Endothelial cell (in vitro differentiated cells): ENCODE data around the gene ODAPH. TPM values are rescaled to one million over a fixed set of nuclear protein-coding genes. Genes with fewer than 3 reads are reported as not detected.
"Not testable (repeated sequence)": the region's sequence is repeated elsewhere in the genome, so short reads cannot be mapped to it uniquely, and the experiment has no call there.

ENCODE experiments used
- DNase-seq: peaks from one replicate; pipeline ENCODE4 v3.0.0; 2021; ENCODE audit warnings: low spot score
- H3K27ac Mint-ChIP-seq: one replicate; pipeline ENCODE4 v1.8.0; 2021; ENCODE audit warnings: mixed read lengths, inconsistent platforms; ENCODE audit not compliant: unreplicated experiment
- H3K27me3 Mint-ChIP-seq: one replicate; pipeline ENCODE4 v1.8.0; 2021; ENCODE audit warnings: mild to moderate bottlenecking, moderate library complexity, mixed read lengths, inconsistent platforms; ENCODE audit not compliant: unreplicated experiment
- H3K36me3 Mint-ChIP-seq: one replicate; pipeline ENCODE4 v1.8.0; 2021; ENCODE audit warnings: mild to moderate bottlenecking, low read depth, mixed read lengths, inconsistent platforms; ENCODE audit not compliant: unreplicated experiment
- H3K4me1 Mint-ChIP-seq: one replicate; pipeline ENCODE4 v1.8.0; 2021; ENCODE audit warnings: mild to moderate bottlenecking, mixed read lengths, inconsistent platforms; ENCODE audit not compliant: unreplicated experiment
- H3K4me3 Mint-ChIP-seq: one replicate; pipeline ENCODE4 v1.8.0; 2021; ENCODE audit warnings: mild to moderate bottlenecking, mixed read lengths, inconsistent platforms; ENCODE audit not compliant: unreplicated experiment
- H3K9me3 Mint-ChIP-seq: one replicate; pipeline ENCODE4 v1.8.0; 2021; ENCODE audit warnings: mixed read lengths, inconsistent platforms; ENCODE audit not compliant: unreplicated experiment
- total RNA-seq: library from RNA; stranded (reverse); fragmentation: NEBNext Ultra II Directional; extraction: Animal tissue kit (Norgen Biotek cat#: 25700); gene quantifications from one replicate; pipeline ENCODE4 v1.2.1, GENCODE V29; 2021; ENCODE audit not compliant: unreplicated experiment
- TF ChIP-seq, protein P1 (sequence below): fragments of 200-600 bp; sonication (generic); IDR thresholded peaks from one replicate; pipeline ENCODE4 v1.5.0; 2021; ENCODE audit warnings: antibody characterized with exemption; ENCODE audit not compliant: unreplicated experiment

The ODAPH gene
- total RNA-seq, 1 donor from 2014 or later = not detected

DNA sequence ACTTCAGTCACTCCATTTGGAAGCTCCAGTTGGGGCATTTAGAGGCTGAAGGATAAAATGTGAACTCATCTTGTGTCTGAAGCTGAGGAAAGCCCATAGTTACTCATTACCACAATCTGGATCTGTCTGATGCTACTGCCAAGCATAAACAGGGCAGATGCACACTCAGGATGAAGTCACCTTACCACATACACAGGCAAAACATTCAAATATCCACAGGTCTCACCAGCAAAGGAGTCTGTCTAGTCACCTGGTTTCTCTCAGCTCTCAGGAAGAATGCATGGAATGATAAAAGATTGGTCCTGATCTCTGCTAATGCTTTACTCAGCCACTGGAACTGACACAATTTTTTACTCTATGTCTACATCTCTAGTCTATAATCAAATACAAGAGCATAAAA lies 13.0 kb upstream of the ODAPH start:
- Mint-ChIP-seq H3K27ac (no peak overlapping the region), H3K4me1 (peaks cover 13% of the 10 kb centered on the region), H3K27me3 (no peaks in the 10 kb centered on the region), H3K4me3 (no peak overlapping the region), H3K9me3 (no peaks in the 10 kb centered on the region), H3K36me3 (no peaks in the 10 kb centered on the region)
- no peak for DNase-seq
- TF ChIP-seq, protein P1, sequence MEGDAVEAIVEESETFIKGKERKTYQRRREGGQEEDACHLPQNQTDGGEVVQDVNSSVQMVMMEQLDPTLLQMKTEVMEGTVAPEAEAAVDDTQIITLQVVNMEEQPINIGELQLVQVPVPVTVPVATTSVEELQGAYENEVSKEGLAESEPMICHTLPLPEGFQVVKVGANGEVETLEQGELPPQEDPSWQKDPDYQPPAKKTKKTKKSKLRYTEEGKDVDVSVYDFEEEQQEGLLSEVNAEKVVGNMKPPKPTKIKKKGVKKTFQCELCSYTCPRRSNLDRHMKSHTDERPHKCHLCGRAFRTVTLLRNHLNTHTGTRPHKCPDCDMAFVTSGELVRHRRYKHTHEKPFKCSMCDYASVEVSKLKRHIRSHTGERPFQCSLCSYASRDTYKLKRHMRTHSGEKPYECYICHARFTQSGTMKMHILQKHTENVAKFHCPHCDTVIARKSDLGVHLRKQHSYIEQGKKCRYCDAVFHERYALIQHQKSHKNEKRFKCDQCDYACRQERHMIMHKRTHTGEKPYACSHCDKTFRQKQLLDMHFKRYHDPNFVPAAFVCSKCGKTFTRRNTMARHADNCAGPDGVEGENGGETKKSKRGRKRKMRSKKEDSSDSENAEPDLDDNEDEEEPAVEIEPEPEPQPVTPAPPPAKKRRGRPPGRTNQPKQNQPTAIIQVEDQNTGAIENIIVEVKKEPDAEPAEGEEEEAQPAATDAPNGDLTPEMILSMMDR = no peak

DNA sequence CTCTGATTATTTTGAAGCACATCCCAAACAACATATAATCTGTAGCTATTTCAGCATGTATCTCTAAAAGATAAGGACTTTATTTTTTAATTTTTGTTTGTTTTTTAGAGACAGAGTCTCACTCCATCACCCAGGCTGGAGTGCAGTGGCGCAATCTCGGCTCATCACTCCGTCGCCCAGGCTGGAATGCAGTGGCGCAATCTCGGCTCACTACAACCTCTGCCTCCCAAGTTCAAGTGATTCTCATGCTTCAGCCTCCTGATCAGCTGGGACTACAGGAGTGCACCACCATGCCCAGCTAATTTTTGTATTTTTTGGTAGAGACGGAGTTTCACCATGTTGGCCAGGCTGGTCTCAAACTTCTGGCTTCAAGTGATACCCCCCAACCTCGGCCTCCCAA lies 11.6 kb upstream of the ODAPH start:
- H3K27me3 Mint-ChIP-seq, H3K36me3 Mint-ChIP-seq, H3K27ac Mint-ChIP-seq, H3K9me3 Mint-ChIP-seq, H3K4me3 Mint-ChIP-seq, DNase-seq: not testable (repeated sequence)
- peaks cover 12% of the 10 kb centered on the region for H3K4me1 Mint-ChIP-seq

DNA sequence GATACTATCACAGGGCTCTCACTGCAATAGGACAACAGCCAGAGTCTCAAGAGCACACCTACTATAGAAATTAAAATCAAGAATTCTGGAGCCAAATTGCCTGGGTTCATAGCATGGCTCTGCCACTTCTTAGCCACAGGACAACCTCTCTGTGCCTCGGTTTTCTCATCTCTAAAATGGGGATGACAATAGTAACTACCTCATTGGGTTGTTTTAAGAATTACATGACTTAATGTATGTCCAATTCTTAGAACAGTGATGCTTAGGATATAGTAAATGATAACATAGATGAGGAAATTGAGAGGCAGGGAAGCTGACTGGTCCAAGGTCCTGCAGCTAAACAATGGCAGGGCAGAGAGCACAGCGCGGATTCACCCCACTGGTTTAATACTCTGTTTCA lies 11.0 kb upstream of the ODAPH start:
- Mint-ChIP-seq H3K4me3 (no peak overlapping the region), H3K27me3 (no peaks in the 10 kb centered on the region), H3K36me3 (no peaks in the 10 kb centered on the region), H3K9me3 (no peaks in the 10 kb centered on the region), H3K4me1 (peaks cover 6% of the 10 kb centered on the region), H3K27ac (no peak overlapping the region)
- no peak for DNase-seq
- TF ChIP-seq, protein P1 = no peak

DNA sequence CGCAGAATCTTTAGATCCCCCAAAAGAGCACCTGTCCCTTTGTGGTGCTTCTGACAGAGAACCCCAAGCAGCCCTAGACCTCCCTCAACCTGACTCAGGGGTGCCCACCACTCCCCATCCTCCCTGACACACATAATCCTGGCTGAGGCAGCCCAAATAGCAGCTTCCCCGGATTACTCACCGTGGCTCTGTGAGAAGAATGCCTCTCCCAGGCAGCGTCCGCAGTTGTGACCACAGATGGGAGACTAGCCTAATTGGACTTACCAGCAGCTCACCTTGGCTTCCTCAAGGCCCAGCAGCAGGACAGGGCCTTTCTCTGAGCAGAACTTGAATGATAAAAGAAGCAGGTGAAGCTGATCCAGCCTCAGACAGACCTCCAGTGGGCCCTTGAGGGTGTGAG lies 10.3 kb upstream of the ODAPH start:
- peaks cover 3% of the 10 kb centered on the region for H3K4me1 Mint-ChIP-seq
- no peak overlapping the region for H3K27ac Mint-ChIP-seq
- DNase-seq = no peak
- H3K9me3 Mint-ChIP-seq = no peaks in the 10 kb centered on the region
- H3K27me3 Mint-ChIP-seq = no peaks in the 10 kb centered on the region
- TF ChIP-seq, protein P1 = no peak
- no peak overlapping the region for H3K4me3 Mint-ChIP-seq
- no peaks in the 10 kb centered on the region for H3K36me3 Mint-ChIP-seq

DNA sequence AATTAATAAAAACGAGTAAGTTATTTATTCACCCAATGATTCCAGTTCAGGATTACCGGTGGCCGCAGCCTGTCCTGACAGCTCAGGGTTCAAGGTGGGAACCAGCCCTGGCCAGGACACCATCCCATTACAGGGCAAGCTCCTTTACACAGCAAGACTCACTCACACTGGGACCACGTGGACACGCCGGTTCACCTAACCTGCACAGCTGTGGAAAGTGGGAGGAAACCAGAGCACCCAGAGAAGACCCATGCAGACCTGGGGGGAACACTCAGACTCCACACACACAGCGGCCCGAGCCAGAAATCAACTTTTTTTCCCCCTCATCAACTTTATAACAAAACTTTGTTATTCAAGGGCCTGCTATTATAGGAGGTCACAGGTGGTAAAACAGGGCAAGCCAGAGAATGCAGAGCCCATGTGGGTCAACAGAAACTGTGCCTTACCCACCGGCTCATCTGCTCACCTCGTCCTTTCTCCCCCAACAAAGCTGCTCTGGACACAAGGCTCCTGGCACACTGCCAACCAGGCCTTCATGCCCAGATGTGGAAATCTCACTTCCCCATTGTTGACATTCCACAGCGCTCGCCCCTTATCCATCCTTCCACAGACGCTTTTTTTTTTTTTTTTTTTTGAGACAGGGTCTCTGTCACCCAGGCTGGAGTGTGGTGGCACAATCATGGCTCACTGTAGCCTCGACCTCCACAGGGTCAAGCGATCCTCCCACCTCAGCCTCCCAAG lies 8.0 kb upstream of the ODAPH start:
- Mint-ChIP-seq H3K4me1 (peaks cover 3% of the 10 kb centered on the region), H3K9me3 (no peaks in the 10 kb centered on the region), H3K27ac (no peak overlapping the region), H3K4me3 (no peak overlapping the region), H3K36me3 (no peaks in the 10 kb centered on the region), H3K27me3 (no peaks in the 10 kb centered on the region)
- TF ChIP-seq, protein P1 = no peak
- DNase-seq = peak; percentile 26
